ENCODE results near the gene CLGN. TPM values are rescaled to one million over a fixed set of nuclear protein-coding genes. Genes with fewer than 3 reads are reported as not detected.
"Not testable (repeated sequence)": the region's sequence is repeated elsewhere in the genome, so short reads cannot be mapped to it uniquely, and the experiment has no call there.

Gene CLGN, protein sequence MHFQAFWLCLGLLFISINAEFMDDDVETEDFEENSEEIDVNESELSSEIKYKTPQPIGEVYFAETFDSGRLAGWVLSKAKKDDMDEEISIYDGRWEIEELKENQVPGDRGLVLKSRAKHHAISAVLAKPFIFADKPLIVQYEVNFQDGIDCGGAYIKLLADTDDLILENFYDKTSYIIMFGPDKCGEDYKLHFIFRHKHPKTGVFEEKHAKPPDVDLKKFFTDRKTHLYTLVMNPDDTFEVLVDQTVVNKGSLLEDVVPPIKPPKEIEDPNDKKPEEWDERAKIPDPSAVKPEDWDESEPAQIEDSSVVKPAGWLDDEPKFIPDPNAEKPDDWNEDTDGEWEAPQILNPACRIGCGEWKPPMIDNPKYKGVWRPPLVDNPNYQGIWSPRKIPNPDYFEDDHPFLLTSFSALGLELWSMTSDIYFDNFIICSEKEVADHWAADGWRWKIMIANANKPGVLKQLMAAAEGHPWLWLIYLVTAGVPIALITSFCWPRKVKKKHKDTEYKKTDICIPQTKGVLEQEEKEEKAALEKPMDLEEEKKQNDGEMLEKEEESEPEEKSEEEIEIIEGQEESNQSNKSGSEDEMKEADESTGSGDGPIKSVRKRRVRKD
- 10 to 100 TPM; 55.7 to 58.2 TPM for total RNA-seq
- long read RNA-seq, transcript CLGN-201 (15 exons, 3,043 nt), result major isoform, 21 of 99 reads
- long read RNA-seq, partial matches to known transcripts, result 75 of 99 reads
- long read RNA-seq, other reads (novel, unspliced or antisense), result 3 of 99 reads

DNA sequence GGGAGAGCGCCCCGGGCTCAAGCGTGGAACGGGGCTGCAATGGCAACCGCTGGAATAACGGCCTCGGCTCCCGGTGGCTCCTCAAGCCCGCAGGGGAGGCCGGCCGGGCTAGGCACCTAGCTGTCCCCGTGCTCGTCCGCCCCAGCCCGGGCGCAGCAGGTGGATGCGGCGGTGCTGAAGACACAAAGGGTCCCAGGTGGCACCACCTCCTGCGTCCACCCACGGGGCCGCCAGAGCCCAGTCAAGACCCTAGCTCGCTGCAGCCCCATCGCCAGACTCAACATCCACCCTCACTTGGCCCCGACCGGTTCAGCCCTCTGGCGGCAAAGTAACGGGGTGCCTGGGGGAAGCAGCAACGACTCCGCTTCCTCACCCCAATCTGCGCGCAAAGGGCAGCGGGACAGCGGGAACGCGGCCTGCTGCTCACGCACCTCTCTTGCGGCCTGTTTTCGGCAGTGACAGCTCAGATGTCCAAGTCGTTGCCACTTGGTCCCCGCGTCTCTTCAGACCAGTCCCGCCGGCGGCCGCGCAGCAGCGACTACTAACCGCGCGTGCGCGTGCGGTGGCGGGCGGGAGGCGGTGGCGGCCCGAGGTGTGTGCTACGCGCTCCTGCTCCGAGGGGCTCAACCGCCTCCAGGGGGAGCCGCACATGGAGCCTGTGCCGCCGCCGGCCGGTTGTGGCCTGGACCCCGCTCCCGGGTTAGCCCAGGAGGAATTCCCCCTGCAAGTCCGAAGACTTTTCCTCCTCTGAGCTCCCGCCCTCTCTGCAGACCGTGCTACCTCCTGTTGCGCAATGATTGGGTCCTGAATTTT lies at the start of gene CLGN:
Gene CLGN, minus strand, starts transcription at position 543 of the 813 bp plus-strand sequence. CDS start 14,570 bp downstream, outside the sequence.
- DNase-seq, result peak; percentile 81
- intact Hi-C loops (cut with DNase I), result no loop called here
- peak; percentile 94 to 97 for ATAC-seq

DNA sequence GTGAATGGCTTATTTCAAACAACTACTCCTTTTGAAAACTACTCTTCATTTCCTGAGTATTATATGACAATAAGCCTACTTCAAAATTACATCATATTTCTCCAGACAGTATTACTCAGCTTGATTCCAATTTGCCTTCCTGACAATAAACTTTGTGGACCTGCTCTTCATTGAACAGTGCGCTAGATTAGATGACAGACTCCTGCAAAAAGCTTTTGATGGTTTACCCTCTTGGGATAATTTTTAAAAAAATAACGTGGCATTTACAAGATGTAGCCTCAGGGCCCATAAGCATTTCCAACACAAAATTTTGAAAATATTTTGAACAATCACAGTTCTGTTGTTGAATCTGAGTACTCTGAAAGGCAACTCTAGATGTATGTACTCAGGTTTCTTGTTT lies 44.7 kb upstream of the CLGN start:
- DNase-seq (no peak), ATAC-seq (no peak)
- intact Hi-C loops (cut with DNase I), result no loop called here

DNA sequence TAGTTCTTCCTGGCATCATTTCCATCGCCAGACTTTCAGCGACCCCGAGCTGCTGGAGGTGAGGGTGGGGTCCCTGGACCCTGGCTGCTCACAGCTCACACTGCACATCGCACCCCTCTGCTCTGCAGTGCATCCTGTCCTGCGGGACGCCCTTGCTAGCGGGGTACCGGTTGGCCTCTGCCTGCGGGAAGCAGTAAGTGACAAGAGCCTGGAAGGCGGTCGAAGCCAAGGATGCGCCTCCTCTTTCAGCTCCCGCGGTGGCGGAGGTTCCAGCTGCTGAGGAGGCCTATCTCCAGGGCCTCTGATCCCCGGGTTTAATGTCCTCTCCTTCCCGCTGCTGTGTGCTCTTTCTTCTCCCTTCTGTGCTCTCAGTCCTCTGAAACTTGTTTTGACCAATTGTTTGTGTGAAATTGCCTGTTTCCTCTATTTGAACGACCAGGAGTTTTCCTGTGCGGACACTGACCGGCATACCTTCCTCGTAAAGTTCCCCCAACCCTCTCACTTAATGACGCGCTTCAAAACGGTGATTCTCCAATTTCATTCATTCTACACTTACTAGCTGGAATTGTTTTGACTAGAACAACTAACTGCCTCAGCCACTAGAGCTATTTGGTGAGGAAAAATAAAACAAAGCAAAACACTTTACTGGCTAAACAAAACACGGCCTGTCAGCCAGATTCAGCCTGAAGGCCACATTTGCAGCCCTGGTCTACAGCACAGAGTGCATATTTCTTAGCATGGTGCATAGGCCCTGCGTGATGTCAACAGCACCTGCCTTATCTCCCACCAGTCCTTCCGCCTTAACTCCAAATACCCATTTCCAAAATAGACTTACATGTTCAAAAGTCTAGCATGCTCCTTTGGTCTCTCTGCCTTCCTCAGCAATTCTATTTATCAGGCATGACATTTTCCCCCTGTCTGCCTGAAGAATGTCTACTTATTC lies 42.6 kb upstream of the CLGN start:
- ATAC-seq (peak in 1 of 2 donors; percentile 72), DNase-seq (no peak)
- intact Hi-C loops (cut with DNase I), result no loop called here

DNA sequence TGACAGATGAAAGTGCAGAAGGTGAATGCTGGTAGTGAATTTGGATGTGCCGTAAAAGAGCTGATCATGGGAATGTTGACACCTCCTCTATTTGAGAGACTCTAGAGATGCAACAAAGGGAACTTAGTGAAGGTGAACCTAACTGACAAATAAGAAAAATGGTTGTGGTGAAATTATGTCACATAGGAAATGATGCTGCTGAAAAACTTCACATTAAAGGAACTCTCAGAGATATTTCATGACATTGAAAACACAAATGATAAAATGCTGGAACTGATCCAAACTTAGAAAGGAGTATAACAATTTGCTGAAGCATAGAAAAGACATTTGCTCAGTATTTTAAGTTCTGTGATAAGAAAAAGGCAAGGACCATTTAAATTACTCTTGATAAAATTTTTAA lies 38.7 kb upstream of the CLGN start:
- DNase-seq, result no peak
- intact Hi-C loops (cut with DNase I), result no loop called here
- no peak for ATAC-seq

DNA sequence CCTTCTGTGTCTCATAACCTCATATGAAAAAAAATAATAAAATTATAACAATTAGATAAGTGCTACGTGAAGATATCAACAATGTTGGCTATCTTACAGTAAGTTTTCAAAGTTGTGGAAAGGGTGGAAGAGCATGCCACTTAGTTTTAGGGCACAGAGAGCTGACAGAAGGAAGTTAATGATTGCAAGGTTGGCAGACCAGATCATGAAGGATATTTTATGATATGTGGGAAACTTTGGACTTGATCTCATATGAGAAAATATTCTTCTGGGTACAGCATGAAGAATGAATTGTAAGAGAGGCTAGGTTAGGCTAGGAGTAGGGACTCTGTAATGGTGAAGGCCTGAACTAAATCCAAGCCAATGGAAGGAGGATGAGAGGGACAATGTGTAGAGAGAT lies 36.2 kb upstream of the CLGN start:
- intact Hi-C loops (cut with DNase I), result no loop called here
- no peak for ATAC-seq
- DNase-seq, result no peak

DNA sequence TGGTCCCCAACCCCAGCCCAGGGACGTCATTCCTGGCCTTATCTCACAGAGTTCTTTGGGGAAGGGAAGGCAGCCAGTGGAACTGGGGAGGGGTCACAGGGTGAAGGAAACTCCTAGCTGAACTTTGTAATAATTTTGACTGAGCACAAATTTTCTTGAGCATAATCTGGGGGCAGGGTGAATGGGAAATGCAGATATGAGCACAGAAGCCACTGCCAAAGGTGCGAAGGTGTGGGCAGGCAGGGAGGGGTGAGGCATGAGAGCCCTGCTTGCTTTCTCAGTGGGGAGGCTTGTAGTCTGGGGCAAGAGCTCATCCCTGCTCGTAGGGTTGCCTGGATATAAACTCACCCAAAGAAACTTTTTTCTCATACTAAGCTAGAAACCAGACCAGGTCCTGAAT lies 35.7 kb upstream of the CLGN start:
- DNase-seq, result no peak
- intact Hi-C loops (cut with DNase I), result no loop called here
- no peak for ATAC-seq

DNA sequence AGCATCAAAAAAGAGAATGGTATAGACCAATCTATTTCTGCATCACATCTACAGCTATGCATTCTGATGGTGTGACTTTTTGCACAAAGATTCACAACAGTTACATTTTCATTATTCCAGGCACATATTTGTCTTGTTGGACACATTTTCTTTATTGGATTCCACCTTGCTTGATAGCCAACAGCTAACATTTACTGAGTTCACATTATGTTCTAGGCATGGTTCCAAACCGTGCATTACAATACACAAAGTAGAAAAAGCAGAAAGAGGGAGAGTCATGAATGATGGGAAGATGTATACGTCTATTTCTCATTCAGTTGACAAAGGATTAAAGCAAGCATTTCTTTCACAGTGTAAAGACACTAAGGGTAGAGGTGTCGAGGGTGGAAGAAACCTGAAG lies 22.9 kb upstream of the CLGN start:
- intact Hi-C loops (cut with DNase I), result no loop called here
- DNase-seq (no peak), ATAC-seq (no peak)

DNA sequence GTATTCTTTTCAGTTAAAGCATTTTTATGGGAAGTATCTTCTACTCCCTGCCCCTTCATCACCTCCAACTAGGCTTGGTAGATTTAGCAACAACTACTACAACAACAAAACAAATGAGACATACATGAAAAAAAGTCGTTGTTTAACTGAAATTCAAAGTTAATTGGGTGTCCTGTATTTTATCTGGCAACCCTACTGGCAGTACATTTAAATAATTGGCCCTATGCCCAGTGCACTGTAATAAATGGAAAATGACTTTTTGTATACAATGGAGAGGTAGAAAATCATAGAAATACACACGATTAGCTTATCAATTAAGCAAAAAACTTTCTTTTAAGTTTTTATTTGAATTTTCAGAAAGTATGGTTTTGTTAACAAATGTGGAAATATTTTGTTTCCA lies 21.4 kb upstream of the CLGN start:
- DNase-seq, result no peak
- intact Hi-C loops (cut with DNase I), result no loop called here
- no peak for ATAC-seq

DNA sequence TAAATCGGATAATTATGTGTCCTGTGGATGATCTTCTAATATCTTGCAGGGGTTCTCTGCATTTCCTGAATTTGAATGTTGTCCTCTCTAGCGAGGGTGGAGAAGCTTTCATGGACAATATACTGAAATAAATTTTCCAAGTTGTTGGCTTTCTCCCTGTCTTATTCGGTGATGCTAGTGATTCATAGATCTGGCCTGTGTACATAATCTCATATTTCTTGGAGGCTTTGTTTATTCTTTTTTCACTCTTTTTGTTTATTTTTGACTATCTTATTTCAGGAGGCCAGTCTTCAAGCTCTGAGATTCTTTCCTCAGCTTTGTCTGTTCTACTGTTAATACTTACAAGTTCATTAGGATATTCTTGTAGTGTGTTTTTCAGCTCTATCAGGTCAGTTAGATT lies 20.7 kb upstream of the CLGN start:
- DNase-seq (no peak), ATAC-seq (no peak)
- intact Hi-C loops (cut with DNase I), result no loop called here

DNA sequence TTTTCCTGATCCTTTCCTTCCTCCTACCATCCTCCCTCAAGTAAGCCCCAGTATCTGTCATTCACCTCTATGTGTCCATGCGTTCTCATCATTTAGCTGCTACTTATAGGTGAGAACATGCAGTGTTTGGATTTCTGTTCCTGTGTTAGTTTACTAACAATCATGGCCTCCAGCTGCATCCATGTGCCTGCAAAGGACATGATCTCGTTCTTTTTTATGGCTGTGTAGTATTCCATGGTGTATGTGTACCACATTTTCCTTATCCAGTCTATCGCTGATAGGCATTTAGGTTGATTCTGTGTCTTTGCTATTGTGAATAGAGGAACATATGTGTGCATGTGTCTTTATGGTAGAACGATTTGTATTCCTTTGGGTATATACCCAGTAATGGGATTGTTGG lies 16.9 kb upstream of the CLGN start:
- intact Hi-C loops (cut with DNase I); DNase-seq; ATAC-seq: not testable (repeated sequence)

DNA sequence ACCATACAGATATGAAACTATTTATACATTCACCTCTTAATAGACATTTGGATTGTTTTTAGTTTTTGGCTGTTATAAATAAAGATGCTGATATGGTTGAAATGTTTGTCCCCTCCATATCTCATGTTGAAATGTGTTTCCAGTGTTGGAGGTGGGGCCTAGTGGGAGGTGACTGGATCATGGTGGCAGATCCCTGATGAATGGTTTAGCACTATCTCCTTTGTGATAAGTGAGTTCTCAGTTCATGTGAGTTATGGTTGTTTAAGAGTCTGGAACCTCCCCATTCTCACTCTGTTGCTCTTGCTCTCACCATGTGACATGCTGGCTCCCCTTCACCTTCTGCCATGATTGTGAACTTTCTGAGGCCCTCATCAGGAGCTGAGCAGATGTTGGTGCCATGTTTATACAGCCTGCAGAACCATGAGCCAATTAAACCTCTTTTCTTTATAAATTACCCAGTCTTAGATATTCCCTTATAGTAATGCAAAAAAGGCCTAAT lies 12.2 kb upstream of the CLGN start:
- intact Hi-C loops (cut with DNase I), result no loop called here
- ATAC-seq, result no peak
- DNase-seq, result no peak

DNA sequence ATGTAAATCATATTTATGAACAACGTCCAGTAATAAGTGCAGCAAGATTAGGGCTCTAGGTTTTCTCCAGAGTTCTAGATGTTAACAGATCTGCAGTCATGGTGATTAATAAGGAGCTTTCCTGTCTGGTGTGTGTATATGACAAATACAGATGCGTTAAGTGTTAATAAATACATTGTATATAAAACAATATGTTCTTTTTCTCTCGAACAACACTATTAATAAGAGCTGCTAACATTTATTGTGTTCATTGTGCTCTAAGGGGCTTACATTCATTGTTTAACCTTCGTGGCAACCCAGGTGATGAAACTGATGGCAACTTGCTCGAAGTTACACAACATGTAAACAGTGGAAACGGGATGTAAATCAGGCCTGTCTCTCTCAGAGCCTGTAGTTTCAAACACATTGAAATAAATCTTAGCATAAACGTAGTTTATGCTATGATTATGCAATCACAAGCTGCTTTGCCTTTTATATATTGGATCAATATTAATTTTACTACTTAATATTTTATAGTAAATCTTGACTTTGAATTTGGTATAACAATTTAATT lies 547 bp upstream of the CLGN start:
- intact Hi-C loops (cut with DNase I), result no loop called here
- ATAC-seq, result no peak
- no peak for DNase-seq

DNA sequence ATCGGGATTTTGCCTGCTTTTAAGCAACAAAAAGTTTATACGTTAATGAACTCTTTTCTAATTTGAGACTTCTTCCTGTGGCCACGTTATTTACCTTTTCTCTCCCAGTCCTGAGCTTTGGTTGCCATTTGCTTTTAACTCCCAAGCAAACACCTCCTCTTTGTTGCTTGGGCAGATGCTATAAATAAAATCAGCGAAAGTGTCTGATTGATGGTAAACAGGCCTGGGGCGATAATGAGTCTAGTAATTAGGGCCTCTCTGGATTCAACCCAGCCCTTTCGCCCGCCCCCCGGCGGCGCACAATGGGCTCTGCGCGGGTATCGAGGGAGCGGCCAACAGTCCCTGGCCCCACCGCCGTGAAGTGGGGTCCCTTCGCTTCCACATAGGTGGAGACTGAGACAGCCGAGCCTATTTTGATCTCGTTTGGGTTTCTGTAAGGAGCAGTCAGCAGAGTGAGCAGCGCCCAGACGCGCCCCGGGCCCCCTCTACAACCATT lies 790 bp downstream of the CLGN start:
- DNase-seq (peak; percentile 43), ATAC-seq (peak; percentile 83 to 88)
- intact Hi-C loops (cut with DNase I), result no loop called here

DNA sequence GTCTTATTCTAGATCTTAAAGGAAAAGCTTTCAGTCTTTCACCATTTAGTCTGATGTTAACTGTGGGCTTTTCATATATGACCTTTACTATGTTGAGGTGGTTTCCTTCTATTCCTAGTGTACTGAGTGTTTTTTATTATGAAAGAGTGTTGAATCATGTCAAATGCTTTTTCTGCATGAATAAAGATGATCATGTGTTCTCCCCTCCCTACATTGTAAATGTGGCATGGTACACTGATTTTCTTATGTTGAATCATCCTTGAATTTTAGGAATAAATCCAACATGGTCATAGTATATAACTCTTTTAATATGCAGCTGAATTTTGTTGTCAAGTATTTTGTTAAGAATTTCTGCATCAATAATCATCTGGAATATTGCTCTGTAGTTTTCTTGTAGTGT lies 4.3 kb downstream of the CLGN start:
- DNase-seq (no peak), ATAC-seq (no peak)
- intact Hi-C loops (cut with DNase I), result no loop called here

DNA sequence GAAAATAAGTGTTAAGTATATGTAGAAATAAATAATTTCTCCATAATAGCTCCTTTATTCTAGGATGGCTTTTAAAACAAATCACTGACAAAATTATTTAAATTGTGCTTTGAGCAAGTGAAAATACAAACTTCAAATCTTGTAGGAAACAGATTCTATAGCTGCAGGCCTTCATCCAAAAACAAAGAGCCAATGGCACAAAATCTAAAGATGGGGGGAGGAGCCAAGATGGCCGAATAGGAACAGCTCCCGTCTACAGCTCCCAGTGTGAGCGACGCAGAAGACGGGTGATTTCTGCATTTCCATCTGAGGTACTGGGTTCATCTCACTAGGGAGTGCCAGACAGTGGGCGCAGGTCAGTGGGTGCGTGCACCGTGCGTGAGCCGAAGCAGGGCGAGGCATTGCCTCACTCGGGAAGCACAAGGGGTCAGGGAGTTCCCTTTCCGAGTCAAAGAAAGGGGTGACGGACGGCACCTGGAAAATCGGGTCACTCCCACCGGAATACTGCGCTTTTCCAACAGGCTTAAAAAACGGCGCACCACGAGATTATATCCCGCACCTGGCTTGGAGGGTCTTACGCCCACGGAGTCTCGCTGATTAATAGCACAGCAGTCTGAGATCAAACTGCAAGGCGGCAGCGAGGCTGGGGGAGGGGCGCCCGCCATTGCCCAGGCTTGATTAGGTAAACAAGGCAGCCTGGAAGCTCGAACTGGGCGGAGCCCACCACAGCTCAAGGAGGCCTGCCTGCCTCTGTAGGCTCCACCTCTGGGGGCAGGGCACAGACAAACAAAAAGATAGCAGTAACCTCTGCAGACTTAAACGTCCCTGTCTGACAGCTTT lies 14.1 kb downstream of the CLGN start:
- DNase-seq; intact Hi-C loops (cut with DNase I); ATAC-seq: not testable (repeated sequence)

DNA sequence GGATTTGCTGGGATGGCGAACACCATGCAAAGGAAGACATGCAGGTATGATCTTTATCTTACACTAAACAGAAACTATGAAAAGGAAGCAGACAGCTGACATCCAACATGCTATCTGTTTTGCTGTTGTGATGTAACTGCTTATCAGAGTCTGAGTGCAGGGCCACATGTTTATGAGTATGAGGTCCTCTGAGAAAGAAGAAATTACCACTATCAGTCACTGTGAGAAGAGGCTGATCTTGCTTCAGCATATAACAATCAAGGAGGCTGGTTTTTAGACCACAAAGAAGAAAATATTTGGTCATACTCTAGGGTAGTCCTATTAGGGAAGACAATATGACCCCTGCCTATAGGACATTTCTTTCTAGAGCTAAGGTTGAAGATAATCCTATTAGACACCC lies 18.5 kb downstream of the CLGN start:
- intact Hi-C loops (cut with DNase I), result no loop called here
- DNase-seq, result no peak
- no peak for ATAC-seq

DNA sequence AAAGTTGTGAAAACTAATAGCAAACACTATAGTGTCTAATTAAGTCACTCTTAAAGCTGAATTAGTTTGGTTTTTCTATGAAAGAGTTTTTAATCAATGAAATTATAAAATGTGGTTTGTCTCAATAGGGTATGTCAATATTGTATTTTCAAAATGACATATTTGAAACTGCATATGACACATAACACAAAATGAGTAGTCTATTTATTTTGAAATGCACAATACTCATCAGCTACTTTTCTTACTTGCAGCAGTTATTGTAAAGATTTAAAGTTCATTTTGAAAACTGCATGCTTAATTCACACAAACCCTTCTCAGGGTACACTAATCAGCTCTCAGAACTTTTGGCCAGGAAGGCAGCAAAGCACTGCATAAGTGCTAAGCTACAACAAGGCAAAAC lies 21.2 kb downstream of the CLGN start:
- intact Hi-C loops (cut with DNase I), result no loop called here
- ATAC-seq (no peak), DNase-seq (no peak)
